Activated CD4-positive, alpha-beta T cell treated with anti-CD3 and anti-CD28 coated beads, Interleukin-2, amount 10 ng/mL, durations not matched to agents 24 days and 14 days (primary cell): Measurements from ENCODE around the gene RARRES1. TPM values are rescaled to one million over a fixed set of nuclear protein-coding genes. Genes with fewer than 3 reads are reported as not detected.

Source experiments
- total RNA-seq: library from RNA; stranded (reverse); gene quantifications from 2 replicates; pipeline ENCODE4 v1.2.3, GENCODE V29; 2022

RARRES1 gene
- total RNA-seq, 1 donor from 2014 or later, result not detected

Other genes starting within 250 kb of the RARRES1 start
- gene MLF1, start 161.3 kb downstream of the RARRES1 start, total RNA-seq, result 0.50 and 0.77 TPM in 2 replicates
- 73.4 and 75.6 TPM in 2 replicates for gene GFM1, start 87.9 kb downstream of the RARRES1 start, total RNA-seq
- gene LXN, start 59.8 kb downstream of the RARRES1 start, total RNA-seq, result 15.1 and 16.2 TPM in 2 replicates
- 20.4 and 23.2 TPM in 2 replicates for gene MFSD1, start 69.6 kb upstream of the RARRES1 start, total RNA-seq